H1 (cell line): Measurements from ENCODE around the gene GNB3.

Source experiments
- CEBPB ChIP-seq: IDR thresholded peaks from 2 replicates; pipeline ENCODE4 v1.6.1; 2012; ENCODE audit warnings: low read depth, low read length
- EGR1 ChIP-seq: IDR thresholded peaks from 2 replicates; pipeline ENCODE4 v1.6.1; 2011; ENCODE audit warnings: low read depth, low read length, borderline replicate concordance
- JUND ChIP-seq: IDR thresholded peaks from 2 replicates; pipeline ENCODE4 v1.6.1; 2011; ENCODE audit warnings: mild to moderate bottlenecking, improper control_type of control experiment, low read length
- SIN3A ChIP-seq, 2 experiments: IDR thresholded peaks in 1 of 2; conservative IDR thresholded peaks in 1 of 2; 2 replicates each; pipeline ENCODE4 v1.6.1; 2011 to 2012; ENCODE audit warnings: low read length in 2 of 2, improper control_type of control experiment in 1 of 2, low read depth in 1 of 2, mild to moderate bottlenecking in 1 of 2
- SP1 ChIP-seq: IDR thresholded peaks from 2 replicates; pipeline ENCODE4 v1.6.1; 2011; ENCODE audit warnings: low read depth, low read length
- TF ChIP-seq, protein P1 (sequence below), 3 experiments: IDR thresholded peaks; 1 replicate in 2 of 3; 2 replicates in 1 of 3; pipeline versions ENCODE4 v1.5.1 to v1.6.1; 2011; ENCODE audit warnings: low read length in 3 of 3, mild to moderate bottlenecking in 3 of 3, inconsistent platforms in 2 of 3, low read depth in 1 of 3, moderate library complexity in 1 of 3; ENCODE audit not compliant: insufficient read depth in 1 of 3; ENCODE audit errors: control extremely low read depth in 1 of 3

GRCh38 chr12:6816598-6816997, 24.1 kb upstream of the GNB3 start:
- TF ChIP-seq JUND (no peak), EGR1 (no peak), CEBPB (no peak), SP1 (no peak), SIN3A (conservative IDR thresholded peaks at IDR 0.05 in 1 of 2, IDR thresholded peaks at IDR 0.05 in 1 of 2; ENCODE audit: low read depth in 1 of 2, low read length in 2 of 2) (no peak)
- TF ChIP-seq, protein P1, sequence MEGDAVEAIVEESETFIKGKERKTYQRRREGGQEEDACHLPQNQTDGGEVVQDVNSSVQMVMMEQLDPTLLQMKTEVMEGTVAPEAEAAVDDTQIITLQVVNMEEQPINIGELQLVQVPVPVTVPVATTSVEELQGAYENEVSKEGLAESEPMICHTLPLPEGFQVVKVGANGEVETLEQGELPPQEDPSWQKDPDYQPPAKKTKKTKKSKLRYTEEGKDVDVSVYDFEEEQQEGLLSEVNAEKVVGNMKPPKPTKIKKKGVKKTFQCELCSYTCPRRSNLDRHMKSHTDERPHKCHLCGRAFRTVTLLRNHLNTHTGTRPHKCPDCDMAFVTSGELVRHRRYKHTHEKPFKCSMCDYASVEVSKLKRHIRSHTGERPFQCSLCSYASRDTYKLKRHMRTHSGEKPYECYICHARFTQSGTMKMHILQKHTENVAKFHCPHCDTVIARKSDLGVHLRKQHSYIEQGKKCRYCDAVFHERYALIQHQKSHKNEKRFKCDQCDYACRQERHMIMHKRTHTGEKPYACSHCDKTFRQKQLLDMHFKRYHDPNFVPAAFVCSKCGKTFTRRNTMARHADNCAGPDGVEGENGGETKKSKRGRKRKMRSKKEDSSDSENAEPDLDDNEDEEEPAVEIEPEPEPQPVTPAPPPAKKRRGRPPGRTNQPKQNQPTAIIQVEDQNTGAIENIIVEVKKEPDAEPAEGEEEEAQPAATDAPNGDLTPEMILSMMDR (IDR thresholded peaks at IDR 0.05; ENCODE audit: control extremely low read depth in 1 of 3, insufficient read depth in 1 of 3, low read depth in 1 of 3, low read length in 3 of 3) = no peak
